GM23248 (cell line): ENCODE measurements around the gene BTBD18.

ENCODE experiments used
- EZH2 ChIP-seq: fragments of 200-600 bp; sonication (generic); IDR thresholded peaks from 2 replicates; pipeline ENCODE4 v1.6.1; 2018; ENCODE audit warnings: antibody characterized with exemption, mild to moderate bottlenecking; ENCODE audit not compliant: insufficient read depth, poor library complexity, severe bottlenecking
- EZH2phosphoT487 ChIP-seq: fragments of 200-600 bp; sonication (generic); IDR thresholded peaks from 2 replicates; pipeline ENCODE4 v1.6.1; 2018; ENCODE audit warnings: antibody characterized with exemption, moderate library complexity, mild to moderate bottlenecking, low read depth; ENCODE audit not compliant: insufficient read depth

GRCh38 chr11:57772562-57772961 is 20.9 kb upstream of the BTBD18 start:
- TF ChIP-seq EZH2, result no peak
- no peak for TF ChIP-seq EZH2phosphoT487
